HG02798 (cell line): ENCODE results near the gene PRKG2.
"Not testable (repeated sequence)": the region's sequence is repeated elsewhere in the genome, so short reads cannot be mapped to it uniquely, and the experiment has no call there.

Source experiments
- ATAC-seq: cut with Tn5 transposase; IDR thresholded peaks from one replicate; pipeline ENCODE4 v1.9.1; 2021; ENCODE audit warnings: mild to moderate bottlenecking; ENCODE audit not compliant: unreplicated experiment, poor library complexity

PRKG2 gene, protein sequence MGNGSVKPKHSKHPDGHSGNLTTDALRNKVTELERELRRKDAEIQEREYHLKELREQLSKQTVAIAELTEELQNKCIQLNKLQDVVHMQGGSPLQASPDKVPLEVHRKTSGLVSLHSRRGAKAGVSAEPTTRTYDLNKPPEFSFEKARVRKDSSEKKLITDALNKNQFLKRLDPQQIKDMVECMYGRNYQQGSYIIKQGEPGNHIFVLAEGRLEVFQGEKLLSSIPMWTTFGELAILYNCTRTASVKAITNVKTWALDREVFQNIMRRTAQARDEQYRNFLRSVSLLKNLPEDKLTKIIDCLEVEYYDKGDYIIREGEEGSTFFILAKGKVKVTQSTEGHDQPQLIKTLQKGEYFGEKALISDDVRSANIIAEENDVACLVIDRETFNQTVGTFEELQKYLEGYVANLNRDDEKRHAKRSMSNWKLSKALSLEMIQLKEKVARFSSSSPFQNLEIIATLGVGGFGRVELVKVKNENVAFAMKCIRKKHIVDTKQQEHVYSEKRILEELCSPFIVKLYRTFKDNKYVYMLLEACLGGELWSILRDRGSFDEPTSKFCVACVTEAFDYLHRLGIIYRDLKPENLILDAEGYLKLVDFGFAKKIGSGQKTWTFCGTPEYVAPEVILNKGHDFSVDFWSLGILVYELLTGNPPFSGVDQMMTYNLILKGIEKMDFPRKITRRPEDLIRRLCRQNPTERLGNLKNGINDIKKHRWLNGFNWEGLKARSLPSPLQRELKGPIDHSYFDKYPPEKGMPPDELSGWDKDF

GRCh38 chr4:81214881-81215868 is at the start of gene PRKG2:
TSS of gene PRKG2 (minus strand) at chr4:81215222. CDS start at chr4:81205047, 10,175 bp downstream.
- no peak for ATAC-seq

DNA sequence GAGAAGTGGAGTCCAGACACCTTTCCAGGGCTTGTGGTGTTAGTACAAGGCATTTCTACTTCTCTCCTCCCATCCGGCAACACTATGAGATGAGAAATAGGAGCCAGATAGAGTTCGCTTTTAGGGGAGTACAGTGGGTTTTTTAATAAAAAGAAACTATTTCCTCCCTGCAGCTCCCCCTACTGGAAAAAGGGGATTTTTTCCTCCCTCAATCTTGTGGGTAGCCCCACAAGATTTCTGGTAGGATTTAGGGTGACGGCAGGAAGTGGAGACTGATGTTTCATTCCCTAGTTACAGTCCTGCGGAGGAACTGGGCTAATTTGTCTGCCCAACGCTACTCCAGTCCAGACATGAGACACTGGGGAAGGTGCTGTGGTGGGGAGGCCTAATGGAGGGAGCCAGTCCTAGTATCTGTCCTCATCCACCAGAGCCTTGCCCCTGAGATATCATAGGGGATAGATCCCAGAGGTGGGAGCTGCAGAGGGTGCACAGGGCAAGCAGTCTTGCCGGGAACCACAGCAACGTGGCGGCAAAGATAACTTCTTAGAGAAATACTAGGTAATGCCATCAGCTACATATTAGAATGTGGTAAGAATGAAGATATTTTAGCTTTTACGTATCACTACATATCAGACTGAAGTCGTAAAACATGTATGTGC is 45.5 kb upstream of the PRKG2 start:
- ATAC-seq, result no peak

DNA sequence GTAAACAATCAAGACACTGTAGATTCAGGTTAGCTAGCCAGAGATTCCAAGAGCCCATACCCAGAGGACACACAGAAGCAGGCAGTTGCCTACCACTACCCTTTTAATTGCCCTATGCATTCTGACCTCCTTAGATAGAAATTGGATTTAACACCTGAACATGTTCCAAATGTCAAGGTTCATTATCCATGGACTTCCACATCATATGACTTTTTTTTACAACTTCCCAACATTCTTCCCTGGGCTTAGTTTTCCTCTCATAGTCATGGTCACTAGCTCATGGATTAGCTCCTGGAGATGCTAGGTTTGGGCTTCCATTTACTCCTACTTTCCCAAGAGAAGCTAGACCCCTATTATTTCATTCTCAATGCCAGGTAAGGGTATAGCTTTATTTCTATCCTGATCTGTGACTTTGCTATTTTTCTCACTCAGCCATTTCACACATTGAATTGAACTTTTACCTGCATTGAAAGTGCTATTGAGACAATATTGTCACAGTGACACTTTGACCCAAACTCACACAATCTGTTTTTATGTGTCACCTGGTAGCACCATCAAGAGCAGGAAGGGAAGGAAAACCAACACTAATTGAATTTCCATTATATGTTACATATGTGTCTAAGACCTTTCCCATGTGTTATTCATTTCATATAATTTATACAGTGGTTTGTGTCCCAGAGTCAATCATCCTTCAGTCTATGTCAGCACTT is 44.0 kb upstream of the PRKG2 start:
- ATAC-seq, result no peak

DNA sequence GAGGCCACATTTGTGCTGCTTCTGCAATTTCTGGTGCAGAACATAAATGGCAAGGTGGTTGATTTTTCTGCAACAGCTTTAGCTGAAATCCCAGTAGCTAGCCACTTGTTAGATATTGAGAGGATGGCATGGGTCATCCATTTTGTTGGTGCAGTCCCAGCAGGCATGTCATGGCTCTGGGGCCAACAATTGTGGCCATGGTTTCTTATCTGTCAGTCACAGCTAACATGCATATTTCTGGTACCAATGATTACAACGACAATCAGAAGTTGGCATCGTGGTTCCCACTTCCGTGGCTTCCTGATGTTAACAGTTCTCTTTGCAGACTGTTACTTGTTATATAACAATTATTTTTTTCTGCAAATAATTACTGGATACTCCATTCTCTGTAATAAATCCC is 42.8 kb upstream of the PRKG2 start:
- no peak for ATAC-seq

DNA sequence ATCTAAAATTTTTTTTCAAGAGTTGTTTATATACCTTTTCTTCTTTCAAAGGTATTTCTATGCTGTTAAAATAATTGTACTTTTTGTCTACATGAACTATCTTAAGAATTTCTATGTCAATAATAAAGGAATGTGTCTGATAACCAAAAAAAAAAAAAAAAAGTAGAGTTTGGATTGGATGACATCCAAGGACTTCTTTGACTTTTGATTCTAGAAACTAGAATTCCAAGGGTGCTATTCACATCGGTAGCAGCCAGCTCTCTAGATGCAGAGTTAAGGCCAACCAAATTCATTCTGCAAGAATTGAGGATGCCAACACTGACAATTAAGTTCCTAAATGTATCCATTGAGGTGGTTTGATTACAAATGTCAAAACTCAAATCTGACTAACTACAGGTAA is 42.0 kb upstream of the PRKG2 start:
- no peak for ATAC-seq

DNA sequence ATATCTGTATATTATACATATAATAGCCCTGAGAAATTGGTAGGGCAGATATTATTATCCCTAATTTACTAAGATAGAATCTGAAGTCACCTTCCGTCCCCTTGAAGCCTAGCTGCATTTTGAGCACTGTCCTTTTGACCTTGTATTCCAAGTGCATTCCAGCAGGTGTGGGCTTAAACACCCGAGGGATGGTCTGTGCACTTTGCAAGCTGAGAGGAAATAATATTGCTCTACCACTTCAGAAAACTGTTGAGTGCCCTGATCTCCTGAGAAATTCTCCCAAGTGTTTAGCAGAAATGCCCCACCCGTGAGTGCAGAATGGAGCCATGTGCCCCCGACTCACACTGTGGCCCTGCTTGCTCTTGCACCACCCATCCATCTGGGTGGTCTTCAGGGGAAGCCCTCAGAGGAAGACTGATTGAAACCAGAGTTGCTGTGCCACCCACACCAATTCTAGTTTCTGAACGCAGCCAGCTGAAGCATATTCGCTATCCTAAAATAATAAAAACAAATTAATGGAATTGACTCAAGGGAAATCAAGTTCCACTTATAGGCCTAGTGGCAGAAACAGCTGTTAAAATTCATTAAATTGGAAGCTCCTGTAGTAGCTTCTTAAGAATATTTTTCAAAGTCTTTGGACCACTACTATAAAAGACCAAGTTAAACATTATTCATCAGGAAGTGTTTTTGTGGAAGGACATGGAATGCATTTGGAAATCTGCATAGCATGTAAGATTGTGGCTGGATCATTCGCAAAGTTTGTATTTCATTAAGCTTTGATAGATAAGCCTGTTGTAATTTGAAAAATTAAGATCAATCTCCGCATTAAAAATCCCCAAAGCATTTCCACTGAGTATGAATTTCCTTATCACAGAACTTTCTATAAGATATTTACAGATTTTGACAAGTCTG is 41.3 kb upstream of the PRKG2 start:
- ATAC-seq, result no peak

DNA sequence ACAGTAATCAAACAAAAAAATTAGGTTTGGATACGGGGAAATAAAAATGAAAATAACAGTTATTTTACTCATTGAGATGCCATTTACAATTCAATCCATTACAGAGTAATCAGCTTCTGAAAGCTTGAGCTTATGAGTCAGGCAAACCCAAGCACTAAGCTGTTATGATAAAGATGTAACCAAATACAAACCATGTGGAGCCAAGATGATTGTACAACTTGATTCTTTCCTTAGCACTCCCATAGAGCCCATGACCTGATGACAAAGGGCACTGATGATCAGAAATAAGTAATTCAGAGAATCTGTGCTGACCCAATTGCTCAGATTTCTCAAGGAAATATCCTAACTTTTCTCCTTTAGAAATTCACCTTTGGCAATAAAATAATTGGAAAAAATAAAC is 40.5 kb upstream of the PRKG2 start:
- ATAC-seq, result no peak

- ATAC-seq, result no peak
Measured at GRCh38 chr4:81250430-81250829, 35.4 kb upstream of the PRKG2 start.

DNA sequence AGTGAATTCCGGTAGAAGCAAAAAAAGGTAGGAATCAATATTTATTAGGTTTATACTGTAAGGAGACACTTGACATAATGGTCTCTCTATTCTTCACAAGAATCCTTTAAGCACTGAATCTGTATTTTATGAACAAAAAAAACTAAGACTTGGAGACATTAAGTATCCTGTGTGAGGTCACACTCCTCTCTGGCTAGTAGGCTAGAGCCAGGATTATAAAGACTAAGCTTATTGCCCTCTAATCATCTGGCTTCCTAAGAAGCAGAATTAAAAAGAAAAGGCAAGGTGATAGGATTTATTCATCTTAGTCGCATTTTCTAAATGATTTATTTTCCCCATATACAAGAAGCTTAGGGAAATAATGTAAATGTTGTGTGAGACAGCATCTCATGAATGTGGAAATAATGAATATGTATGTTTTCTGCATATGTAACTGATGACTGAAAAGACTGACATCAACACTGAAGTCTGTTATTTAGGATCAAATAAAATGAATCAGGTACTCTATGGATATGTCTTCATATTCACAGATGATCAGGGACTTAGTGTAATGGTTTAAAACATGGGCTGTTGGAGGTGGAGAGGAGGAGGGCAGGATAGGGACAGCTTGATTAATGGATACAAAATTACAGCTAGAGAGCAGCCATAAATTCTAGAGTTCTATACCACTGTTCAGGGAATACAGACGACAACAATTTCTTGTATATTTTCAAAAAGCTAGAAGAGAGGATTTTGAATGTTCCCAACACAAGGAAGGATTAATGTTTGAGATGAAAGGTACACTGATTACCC is 30.4 kb upstream of the PRKG2 start:
- ATAC-seq, result no peak

- ATAC-seq, result no peak
Measured at GRCh38 chr4:81237791-81238190, 22.8 kb upstream of the PRKG2 start.

DNA sequence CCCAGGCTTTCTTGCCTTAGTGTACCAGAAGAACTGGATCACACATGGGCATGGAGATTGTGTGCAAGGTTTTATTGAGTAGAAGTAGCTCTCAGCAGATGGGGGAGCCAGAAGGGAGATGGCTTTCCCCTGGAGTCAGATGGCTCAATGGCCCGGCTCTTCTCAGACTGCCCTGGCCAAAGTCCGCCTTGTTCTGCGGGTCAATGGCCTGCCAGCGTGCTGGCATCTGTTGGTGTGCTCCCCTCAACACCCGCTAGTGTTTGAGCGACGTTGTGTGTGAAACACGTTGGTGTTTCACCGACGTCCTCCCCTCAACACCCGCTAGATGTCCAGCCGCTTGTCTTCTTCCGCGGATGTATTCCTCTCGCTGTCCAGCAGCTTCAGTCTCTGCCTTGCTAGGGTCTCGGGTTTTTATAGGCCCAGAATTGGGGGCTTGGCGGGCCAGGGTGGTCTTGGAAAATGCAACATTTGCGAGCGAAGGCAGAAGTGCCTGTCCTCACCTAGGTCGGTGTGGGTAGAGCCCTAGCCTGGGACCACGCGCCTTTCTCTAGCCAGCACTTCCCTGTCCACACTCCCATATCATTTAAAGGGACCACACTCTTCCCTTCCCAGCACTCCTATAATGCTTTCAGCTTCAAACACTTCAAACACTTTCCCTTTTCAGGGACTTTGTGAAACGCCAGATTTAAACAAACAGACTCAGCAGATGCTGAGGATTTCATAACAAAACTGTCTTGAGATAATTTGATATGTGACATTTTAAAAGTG is 21.1 kb upstream of the PRKG2 start:
- no peak for ATAC-seq

DNA sequence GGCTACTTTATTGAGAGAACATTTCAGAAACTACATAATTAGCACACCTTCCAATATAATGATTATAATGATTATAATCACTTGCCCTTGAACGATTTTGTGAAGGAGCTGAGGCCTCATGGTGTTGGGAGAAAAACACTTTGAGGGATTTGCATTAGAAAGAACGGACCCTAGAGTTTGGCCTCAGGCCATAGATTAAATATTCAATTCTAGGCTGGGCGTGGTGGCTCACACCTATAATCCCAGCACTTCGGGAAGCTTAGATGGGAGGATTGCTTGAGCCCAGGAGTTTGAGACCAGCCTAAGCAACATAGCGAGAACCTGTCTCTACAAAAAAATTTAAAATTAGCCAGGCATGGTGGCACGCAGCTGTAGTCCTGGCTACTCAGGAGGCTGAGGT is 12.9 kb upstream of the PRKG2 start:
- no peak for ATAC-seq

DNA sequence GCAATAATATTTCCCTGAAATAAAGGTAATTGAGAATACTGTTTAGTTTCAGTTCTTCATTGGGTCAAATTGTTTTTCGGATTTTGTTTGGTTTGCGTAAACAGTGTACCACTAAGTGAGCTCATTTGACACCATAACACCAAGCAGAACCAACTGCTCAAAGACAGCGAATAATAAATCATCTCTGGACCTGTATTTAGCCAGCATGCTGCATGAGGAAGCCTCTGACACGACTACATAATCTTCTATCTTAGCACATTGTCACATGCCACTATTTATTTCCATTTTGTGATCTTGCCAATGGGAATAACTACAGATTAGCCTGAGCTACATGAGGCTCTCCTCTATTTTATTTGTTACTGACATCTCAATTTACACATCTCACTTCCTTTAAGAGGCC is 12.1 kb upstream of the PRKG2 start:
- ATAC-seq, result no peak

- no peak for ATAC-seq
Measured at GRCh38 chr4:81225252-81225651, 10.2 kb upstream of the PRKG2 start.

DNA sequence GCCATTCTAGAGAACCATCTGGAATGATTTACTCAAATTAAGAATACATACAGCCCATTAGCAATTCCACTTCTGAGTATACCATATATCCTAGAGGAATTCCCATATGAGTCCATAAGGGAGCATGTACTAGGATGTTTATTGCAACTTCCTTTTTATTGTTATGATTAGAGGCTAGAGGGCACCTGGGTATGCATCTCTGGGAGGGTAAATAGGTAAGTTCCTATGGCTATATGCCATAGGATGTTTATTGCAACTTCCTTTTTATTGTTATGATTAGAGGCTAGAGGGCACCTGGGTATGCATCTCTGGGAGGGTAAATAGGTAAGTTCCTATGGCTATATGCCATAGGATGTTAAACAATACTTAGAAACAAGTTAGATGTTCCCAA is 7.1 kb upstream of the PRKG2 start:
- ATAC-seq, result not testable (repeated sequence)

GRCh38 chr4:81221303-81222081 is 6.5 kb upstream of the PRKG2 start:
- ATAC-seq, result no peak
